Measurements from ENCODE around the gene KSR2. TPM values are rescaled to one million over a fixed set of nuclear protein-coding genes. Genes with fewer than 3 reads are reported as not detected.

The KSR2 gene
- total RNA-seq, 4 donors from 2014 or later: 0.02 to 0.10 TPM; not detected in 2

GRCh38 chr12:117972301-117972700 is 3.5 kb upstream of the KSR2 start:
- Histone ChIP-seq H3K36me3 (no peaks in the 10 kb centered on the region), H3K9me3 (no peaks in the 10 kb centered on the region), H3K27me3 (peaks cover 18 to 33% (median 21%) of the 10 kb centered on the region in 3 donors), H3K4me1 (no peaks in the 10 kb centered on the region), H3K27ac (no peak overlapping the region), H3K4me3 (no peak overlapping the region)
- no peak for ATAC-seq
- intact Hi-C loops (cut with DNase I; ENCODE audit: low total_unique reads): no loop called here
- in situ Hi-C loops (cut with MboI; ENCODE audit: low sequenced_read_pairs in 4 of 4): no loop called here
- no peak for DNase-seq
- TF ChIP-seq POLR2A (IDR thresholded peaks at IDR 0.05): no peak
- TF ChIP-seq, protein P1, sequence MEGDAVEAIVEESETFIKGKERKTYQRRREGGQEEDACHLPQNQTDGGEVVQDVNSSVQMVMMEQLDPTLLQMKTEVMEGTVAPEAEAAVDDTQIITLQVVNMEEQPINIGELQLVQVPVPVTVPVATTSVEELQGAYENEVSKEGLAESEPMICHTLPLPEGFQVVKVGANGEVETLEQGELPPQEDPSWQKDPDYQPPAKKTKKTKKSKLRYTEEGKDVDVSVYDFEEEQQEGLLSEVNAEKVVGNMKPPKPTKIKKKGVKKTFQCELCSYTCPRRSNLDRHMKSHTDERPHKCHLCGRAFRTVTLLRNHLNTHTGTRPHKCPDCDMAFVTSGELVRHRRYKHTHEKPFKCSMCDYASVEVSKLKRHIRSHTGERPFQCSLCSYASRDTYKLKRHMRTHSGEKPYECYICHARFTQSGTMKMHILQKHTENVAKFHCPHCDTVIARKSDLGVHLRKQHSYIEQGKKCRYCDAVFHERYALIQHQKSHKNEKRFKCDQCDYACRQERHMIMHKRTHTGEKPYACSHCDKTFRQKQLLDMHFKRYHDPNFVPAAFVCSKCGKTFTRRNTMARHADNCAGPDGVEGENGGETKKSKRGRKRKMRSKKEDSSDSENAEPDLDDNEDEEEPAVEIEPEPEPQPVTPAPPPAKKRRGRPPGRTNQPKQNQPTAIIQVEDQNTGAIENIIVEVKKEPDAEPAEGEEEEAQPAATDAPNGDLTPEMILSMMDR (IDR thresholded peaks at IDR 0.05 in 4 of 5, conservative IDR thresholded peaks at IDR 0.05 in 1 of 5): no peak

DNA sequence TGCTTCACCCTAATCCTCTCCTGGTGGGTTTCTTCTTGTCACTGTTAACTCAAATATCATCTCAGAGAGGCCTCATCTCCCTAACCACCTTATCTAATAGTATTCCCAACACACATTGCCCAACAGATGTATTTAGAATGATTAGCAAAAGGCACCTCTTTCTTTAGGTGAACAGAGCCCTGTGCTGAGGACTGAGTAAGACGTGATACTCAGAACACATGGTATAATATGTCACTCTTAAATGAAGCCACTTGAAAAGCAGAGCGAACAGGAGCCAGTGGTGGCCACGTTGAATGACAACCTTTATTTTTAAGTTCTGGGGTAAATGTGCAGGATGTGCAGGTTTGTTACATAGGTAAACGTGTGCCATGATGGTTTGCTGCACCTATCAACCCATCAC is 1.5 kb upstream of the KSR2 start:
- no peaks in the 10 kb centered on the region for H3K9me3 ChIP-seq
- no peaks in the 10 kb centered on the region for H3K4me1 ChIP-seq
- no peak for TF ChIP-seq POLR2A (IDR thresholded peaks at IDR 0.05)
- TF ChIP-seq, protein P1 (IDR thresholded peaks at IDR 0.05 in 4 of 5, conservative IDR thresholded peaks at IDR 0.05 in 1 of 5): no peak
- in situ Hi-C loops (cut with MboI; ENCODE audit: low sequenced_read_pairs in 4 of 4) (no loop called here), intact Hi-C loops (cut with DNase I; ENCODE audit: low total_unique reads) (no loop called here)
- no peaks in the 10 kb centered on the region for H3K36me3 ChIP-seq
- DNase-seq: no peak
- H3K4me3 ChIP-seq: no peak overlapping the region
- H3K27me3 ChIP-seq: peaks cover 31 to 41% (median 36%) of the 10 kb centered on the region in 3 donors
- no peak overlapping the region for H3K27ac ChIP-seq
- no peak for ATAC-seq

GRCh38 chr12:117968151-117968789 is 520 bp downstream of the KSR2 start:
- peaks cover 37 to 47% (median 38%) of the 10 kb centered on the region in 3 donors for H3K27me3 ChIP-seq

DNA sequence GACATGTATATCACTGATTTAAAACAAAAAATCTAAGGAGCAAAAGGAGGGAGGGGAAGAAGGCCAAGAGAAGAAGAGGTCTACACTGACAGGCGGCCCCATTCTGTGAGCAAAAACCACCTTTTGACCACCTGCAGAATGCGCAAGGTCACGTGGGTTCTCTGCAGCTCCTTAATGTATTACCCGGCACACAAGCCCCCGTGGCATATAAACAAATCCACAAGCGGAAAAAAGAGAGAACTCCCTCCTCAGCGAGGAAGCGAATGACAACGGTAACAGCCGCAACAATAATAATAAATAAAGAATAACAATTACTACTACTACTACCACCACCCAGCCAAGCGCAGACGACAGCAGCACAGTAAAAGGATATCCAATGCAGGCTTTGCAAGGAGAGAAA is 1.3 kb downstream of the KSR2 start:
- DNase-seq: no peak
- ATAC-seq: no peak
- intact Hi-C loops (cut with DNase I; ENCODE audit: low total_unique reads) (no loop called here), in situ Hi-C loops (cut with MboI; ENCODE audit: low sequenced_read_pairs in 4 of 4) (no loop called here)
- no peak for TF ChIP-seq POLR2A (IDR thresholded peaks at IDR 0.05)
- TF ChIP-seq, protein P1 (IDR thresholded peaks at IDR 0.05 in 4 of 5, conservative IDR thresholded peaks at IDR 0.05 in 1 of 5): no peak
- Histone ChIP-seq H3K27me3 (peaks cover 37 to 47% (median 38%) of the 10 kb centered on the region in 3 donors), H3K36me3 (no peaks in the 10 kb centered on the region), H3K27ac (no peak overlapping the region), H3K9me3 (no peaks in the 10 kb centered on the region), H3K4me1 (no peaks in the 10 kb centered on the region), H3K4me3 (no peak overlapping the region)

More at GRCh38 chr12:117968151-117968789, 520 bp downstream of the KSR2 start:
- no peak overlapping the region for H3K27ac ChIP-seq
- TF ChIP-seq, protein P1 (IDR thresholded peaks at IDR 0.05 in 4 of 5, conservative IDR thresholded peaks at IDR 0.05 in 1 of 5): no peak
- TF ChIP-seq POLR2A (IDR thresholded peaks at IDR 0.05): no peak
- no peak for DNase-seq
- in situ Hi-C loops (cut with MboI; ENCODE audit: low sequenced_read_pairs in 4 of 4) (no loop called here), intact Hi-C loops (cut with DNase I; ENCODE audit: low total_unique reads) (no loop called here)
- ATAC-seq: no peak
- no peaks in the 10 kb centered on the region for H3K9me3 ChIP-seq
- no peaks in the 10 kb centered on the region for H3K4me1 ChIP-seq
- peak overlapping the region in 2 of 4 donors; percentile 36 to 43 for H3K4me3 ChIP-seq
- no peaks in the 10 kb centered on the region for H3K36me3 ChIP-seq

Measured in gastrocnemius medialis (tissue), 4 donors.